Type B pancreatic cell (in vitro differentiated cells): ENCODE measurements around the gene EFS. TPM values are rescaled to one million over a fixed set of nuclear protein-coding genes. Genes with fewer than 3 reads are reported as not detected.

Experiments
- DNase-seq: peaks from one replicate; pipeline ENCODE4 v3.0.0; 2021; ENCODE audit warnings: mixed read lengths; ENCODE audit not compliant: unreplicated experiment; ENCODE audit errors: extremely low spot score
- H3K27ac Mint-ChIP-seq: 2 replicates; pipeline ENCODE4 v1.8.0; 2021; ENCODE audit warnings: mild to moderate bottlenecking, mixed read lengths
- H3K27me3 Mint-ChIP-seq: 2 replicates; pipeline ENCODE4 v1.8.0; 2021; ENCODE audit warnings: mixed read lengths
- H3K36me3 Mint-ChIP-seq: 2 replicates; pipeline ENCODE4 v1.8.0; 2021; ENCODE audit warnings: mixed read lengths
- H3K4me1 Mint-ChIP-seq: one replicate; pipeline ENCODE4 v1.8.0; 2021; ENCODE audit warnings: mixed read lengths; ENCODE audit not compliant: unreplicated experiment
- H3K4me3 Mint-ChIP-seq: 2 replicates; pipeline ENCODE4 v1.8.0; 2021; ENCODE audit warnings: mild to moderate bottlenecking, mixed read lengths
- H3K9me3 Mint-ChIP-seq: 2 replicates; pipeline ENCODE4 v1.8.0; 2021; ENCODE audit warnings: mixed read lengths
- total RNA-seq: library from RNA; stranded (reverse); gene quantifications from 2 replicates; pipeline ENCODE4 v1.2.1, GENCODE V29; 2021; ENCODE audit warnings: low replicate concordance
- TF ChIP-seq, protein P1 (sequence below): fragments of 200-600 bp; sonication (generic); conservative IDR thresholded peaks from 2 replicates; pipeline ENCODE4 v1.5.0; 2021; ENCODE audit warnings: antibody characterized with exemption, mild to moderate bottlenecking

EFS gene
- total RNA-seq, 1 donor from 2014 or later = 59.3 TPM

DNA sequence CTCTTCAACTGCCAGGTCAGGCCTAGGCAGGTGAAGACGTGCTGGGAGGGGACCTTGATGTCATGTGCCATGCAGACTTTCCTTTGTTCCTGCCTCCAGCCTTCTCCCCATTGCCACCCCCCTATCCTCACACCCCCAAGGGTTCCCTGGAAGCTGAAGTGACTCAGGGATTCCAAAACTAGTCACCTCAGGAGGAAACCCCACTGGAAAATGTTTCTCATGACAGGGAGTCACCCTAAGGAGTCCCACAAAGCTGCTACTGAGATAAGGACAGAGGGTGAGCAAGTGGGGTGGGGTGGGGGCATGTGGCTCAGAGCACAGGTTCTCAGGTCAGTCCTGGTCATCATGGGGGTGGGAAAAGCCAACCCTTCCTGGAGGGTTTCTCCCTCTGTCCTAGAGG is 5.2 kb upstream of the EFS start:
- Mint-ChIP-seq H3K4me1 (peaks cover 8% of the 10 kb centered on the region), H3K9me3 (no peaks in the 10 kb centered on the region), H3K27me3 (peaks cover 14% of the 10 kb centered on the region), H3K4me3 (no peak overlapping the region), H3K27ac (no peak overlapping the region), H3K36me3 (no peaks in the 10 kb centered on the region)
- TF ChIP-seq, protein P1, sequence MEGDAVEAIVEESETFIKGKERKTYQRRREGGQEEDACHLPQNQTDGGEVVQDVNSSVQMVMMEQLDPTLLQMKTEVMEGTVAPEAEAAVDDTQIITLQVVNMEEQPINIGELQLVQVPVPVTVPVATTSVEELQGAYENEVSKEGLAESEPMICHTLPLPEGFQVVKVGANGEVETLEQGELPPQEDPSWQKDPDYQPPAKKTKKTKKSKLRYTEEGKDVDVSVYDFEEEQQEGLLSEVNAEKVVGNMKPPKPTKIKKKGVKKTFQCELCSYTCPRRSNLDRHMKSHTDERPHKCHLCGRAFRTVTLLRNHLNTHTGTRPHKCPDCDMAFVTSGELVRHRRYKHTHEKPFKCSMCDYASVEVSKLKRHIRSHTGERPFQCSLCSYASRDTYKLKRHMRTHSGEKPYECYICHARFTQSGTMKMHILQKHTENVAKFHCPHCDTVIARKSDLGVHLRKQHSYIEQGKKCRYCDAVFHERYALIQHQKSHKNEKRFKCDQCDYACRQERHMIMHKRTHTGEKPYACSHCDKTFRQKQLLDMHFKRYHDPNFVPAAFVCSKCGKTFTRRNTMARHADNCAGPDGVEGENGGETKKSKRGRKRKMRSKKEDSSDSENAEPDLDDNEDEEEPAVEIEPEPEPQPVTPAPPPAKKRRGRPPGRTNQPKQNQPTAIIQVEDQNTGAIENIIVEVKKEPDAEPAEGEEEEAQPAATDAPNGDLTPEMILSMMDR = no peak
- DNase-seq = no peak

DNA sequence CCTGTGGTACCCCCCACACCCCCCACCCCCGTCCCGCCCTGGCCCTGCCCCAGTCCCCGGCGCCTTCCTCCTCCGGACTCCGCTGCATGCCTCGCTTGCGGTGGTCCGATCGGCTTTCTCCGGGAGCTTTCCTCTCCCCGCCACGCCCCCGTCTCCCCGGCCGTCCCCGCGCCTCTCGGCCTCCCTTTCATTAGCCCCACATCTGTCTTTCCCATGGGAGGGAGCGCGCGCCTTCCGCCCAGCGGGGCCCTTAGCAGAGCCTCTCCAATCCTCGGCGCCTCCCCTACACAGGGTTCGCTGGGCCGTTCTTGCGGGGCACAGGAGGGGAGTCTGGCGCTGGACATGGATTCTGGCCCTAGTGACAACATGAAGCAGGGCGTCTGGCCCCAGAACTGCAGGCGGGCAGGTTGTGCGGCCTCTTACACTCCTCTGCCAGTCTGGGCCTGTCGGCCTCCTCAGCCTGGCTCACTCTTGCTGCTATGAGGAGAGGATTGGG is 1.5 kb upstream of the EFS start:
- H3K27me3 Mint-ChIP-seq = peaks cover 12% of the 10 kb centered on the region
- peaks cover 23% of the 10 kb centered on the region for H3K4me1 Mint-ChIP-seq
- H3K27ac Mint-ChIP-seq = peak overlapping the region; percentile 83
- H3K36me3 Mint-ChIP-seq = peaks cover 4% of the 10 kb centered on the region
- no peaks in the 10 kb centered on the region for H3K9me3 Mint-ChIP-seq
- DNase-seq = peak; percentile 88
- peak overlapping the region; percentile 86 for H3K4me3 Mint-ChIP-seq
- TF ChIP-seq, protein P1 = no peak

DNA sequence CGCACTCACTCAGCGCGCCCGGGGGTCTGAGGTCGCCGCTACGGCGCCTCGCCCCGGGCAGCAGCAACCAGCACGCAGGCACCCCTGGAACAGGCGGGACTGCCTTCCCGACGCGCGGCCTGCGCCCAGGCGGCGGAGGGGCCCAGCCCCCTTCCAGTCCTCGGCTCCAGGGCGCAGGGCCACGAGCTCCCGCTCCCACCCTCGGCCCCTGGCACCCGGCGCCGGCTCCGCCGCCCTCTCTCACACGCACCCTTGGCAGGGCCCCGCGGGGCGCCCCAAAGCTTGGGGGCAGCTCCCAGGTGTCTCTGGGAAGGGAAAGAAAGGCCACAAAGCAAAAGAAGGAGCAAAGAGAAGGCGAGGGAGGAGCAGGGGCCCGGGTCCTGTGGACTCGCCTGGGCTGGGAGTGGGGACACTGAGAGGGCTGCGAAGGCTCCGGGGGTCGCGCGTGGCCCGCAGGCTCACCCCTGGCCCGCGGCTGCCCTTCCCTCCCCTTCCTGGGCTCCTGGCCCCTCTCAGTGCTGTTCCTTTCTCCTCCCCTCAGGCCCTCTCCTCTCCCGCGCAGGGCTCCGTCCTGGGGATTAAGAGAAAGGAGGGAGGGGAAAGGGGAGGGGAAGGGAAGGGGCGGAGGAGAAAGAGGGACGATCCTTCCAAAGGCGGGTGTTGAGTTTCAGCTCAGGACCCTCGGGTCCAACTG is 907 bp upstream of the EFS start:
- TF ChIP-seq, protein P1 = no peak
- peak overlapping the region; percentile 83 for H3K27ac Mint-ChIP-seq
- peaks cover 8% of the 10 kb centered on the region for H3K36me3 Mint-ChIP-seq
- H3K9me3 Mint-ChIP-seq = no peaks in the 10 kb centered on the region
- H3K27me3 Mint-ChIP-seq = peaks cover 11% of the 10 kb centered on the region
- peak overlapping the region; percentile 86 for H3K4me3 Mint-ChIP-seq
- no peak for DNase-seq
- H3K4me1 Mint-ChIP-seq = peaks cover 28% of the 10 kb centered on the region

DNA sequence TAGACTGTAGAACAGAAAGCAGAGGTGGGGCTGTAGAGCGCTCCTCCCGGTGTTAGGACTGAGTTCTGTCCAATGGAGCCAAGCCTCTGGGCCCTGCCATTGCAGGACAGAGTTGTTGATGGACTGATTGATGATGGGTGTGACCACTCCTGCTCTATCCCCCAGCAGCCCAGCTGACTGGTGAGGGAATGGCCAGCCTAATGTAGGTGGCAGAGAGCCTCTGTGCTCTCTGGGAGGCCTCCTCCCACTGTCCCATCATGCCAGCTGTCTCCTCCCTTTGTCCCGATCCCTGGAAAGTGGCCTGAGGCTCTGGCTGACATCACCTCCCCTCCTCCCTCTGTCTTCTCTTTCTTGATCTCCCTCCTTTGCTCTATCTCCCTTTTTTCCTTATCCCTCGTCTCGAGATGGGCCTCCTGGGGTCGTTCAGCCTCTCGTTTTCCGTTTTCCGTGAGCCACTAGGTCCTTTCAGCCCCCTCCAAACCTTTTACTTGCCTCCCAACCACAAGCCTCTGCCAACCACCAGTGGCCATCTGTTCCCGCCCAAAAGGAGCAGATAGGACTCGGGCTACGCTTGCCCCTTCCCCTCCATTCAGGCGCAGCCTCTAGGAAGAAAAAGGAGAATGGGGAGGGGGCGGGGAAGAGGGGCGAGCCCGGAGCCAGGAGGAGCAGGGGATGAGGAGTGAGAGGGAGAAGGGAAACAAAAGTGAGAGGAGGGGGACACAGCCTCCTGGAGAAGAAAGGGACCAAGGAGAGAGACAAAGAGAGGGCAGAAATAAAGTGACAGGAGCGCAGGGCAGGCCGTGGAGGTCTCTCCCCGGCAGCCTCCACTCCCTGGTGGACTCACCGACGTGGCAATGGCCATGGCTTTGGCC is 572 bp downstream of the EFS start:
- no peaks in the 10 kb centered on the region for H3K9me3 Mint-ChIP-seq
- H3K27ac Mint-ChIP-seq = peak overlapping the region; percentile 96
- H3K36me3 Mint-ChIP-seq = peaks cover 10% of the 10 kb centered on the region
- TF ChIP-seq, protein P1 = no peak
- H3K27me3 Mint-ChIP-seq = peaks cover 11% of the 10 kb centered on the region
- peak overlapping the region; percentile 96 for H3K4me3 Mint-ChIP-seq
- DNase-seq = no peak
- peaks cover 29% of the 10 kb centered on the region for H3K4me1 Mint-ChIP-seq

DNA sequence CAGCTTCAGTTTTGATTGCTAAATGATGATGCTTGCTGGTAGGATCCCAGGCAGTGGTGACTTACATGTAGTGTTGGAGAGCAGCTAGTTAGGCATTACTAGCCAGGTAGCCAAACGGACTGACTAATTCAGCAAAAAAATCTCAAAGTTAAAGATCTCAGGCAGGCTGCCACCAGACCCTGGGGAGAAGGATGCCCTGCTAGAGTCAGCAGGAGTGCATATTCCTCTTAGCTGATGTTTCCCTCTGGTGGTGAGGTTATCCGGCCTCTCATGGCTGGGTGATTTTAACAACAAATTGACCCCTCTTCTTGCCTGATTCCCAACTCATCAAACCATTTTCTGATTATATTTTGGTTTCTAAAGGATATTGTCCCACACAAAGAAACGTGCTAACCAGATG is 2.8 kb downstream of the EFS start:
- H3K27ac Mint-ChIP-seq = no peak overlapping the region

More for the DNA sequence above, 2.8 kb downstream of the EFS start:
- peaks cover 28% of the 10 kb centered on the region for H3K4me1 Mint-ChIP-seq
- DNase-seq = no peak
- no peaks in the 10 kb centered on the region for H3K9me3 Mint-ChIP-seq
- peaks cover 17% of the 10 kb centered on the region for H3K36me3 Mint-ChIP-seq
- TF ChIP-seq, protein P1 = peak; percentile 53
- peak overlapping the region; percentile 55 for H3K4me3 Mint-ChIP-seq
- peaks cover 6% of the 10 kb centered on the region for H3K27me3 Mint-ChIP-seq
